Colonic mucosa (tissue), 4 donors: Measurements from ENCODE around the gene MT1A. TPM values are rescaled to one million over a fixed set of nuclear protein-coding genes. Genes with fewer than 3 reads are reported as not detected.

Experiments used
- DNase-seq: peaks from one replicate; pipeline ENCODE4 v3.0.0-alpha.2; 2020
- H3K27ac ChIP-seq: fragments of 200-600 bp; one replicate; pipeline ENCODE4 v1.8.0; 2021
- H3K27me3 ChIP-seq: fragments of 200-600 bp; one replicate; pipeline ENCODE4 v1.8.0; 2021
- H3K36me3 ChIP-seq: fragments of 200-600 bp; one replicate; pipeline ENCODE4 v1.8.0; 2021
- H3K4me1 ChIP-seq: fragments of 200-600 bp; one replicate; pipeline ENCODE4 v1.8.0; 2021; ENCODE audit warnings: mild to moderate bottlenecking
- H3K4me3 ChIP-seq: fragments of 200-600 bp; one replicate; pipeline ENCODE4 v1.8.0; 2021
- H3K9ac ChIP-seq, 2 donors: one replicate each; pipeline ENCODE4 v1.7.0; 2013; ENCODE audit warnings: control low read depth in 2 of 2, low read depth in 2 of 2, low read length in 2 of 2
- H3K9me3 ChIP-seq: fragments of 200-600 bp; one replicate; pipeline ENCODE4 v1.8.0; 2021
- CTCF ChIP-seq: fragments of 200-600 bp; IDR thresholded peaks from one replicate; pipeline ENCODE4 v1.8.0; 2022; ENCODE audit warnings: antibody characterized with exemption, mild to moderate bottlenecking
- intact Hi-C: fragments of 100-400 bp; cut with DNase I; formaldehyde crosslinking; loops from one replicate; pipeline ENCODE4 v1.14.1; 2022
- total RNA-seq, 2 donors: library from RNA; stranded (reverse); fragmentation: NEBNext Ultra II Directional in 1 of 2; extraction: Animal tissue kit (Norgen Biotek cat#: 25700) in 1 of 2; gene quantifications; one replicate each; pipeline ENCODE4 v1.2.1, GENCODE V29; 2021
- donor health status: healthy.
- donor health status: DM: no; HTN: no; CAD: no.
- donor health status: DM: no; HTN: no; CAD: no.

Gene MT1A
- total RNA-seq, 2 donors from 2014 or later = 5.5 to 10.2 TPM

GRCh38 chr16:56645311-56645710 lies 6.8 kb downstream of the MT1A start:
- TF ChIP-seq CTCF = no peak
- Histone ChIP-seq H3K4me3 (no peak overlapping the region), H3K4me1 (no peaks in the 10 kb centered on the region), H3K27ac (no peak overlapping the region), H3K27me3 (no peaks in the 10 kb centered on the region), H3K9me3 (no peaks in the 10 kb centered on the region), H3K9ac (no peak overlapping the region), H3K36me3 (no peaks in the 10 kb centered on the region)
- intact Hi-C loops = no loop called here
- DNase-seq = no peak

- Histone ChIP-seq H3K27ac (no peak overlapping the region), H3K27me3 (no peaks in the 10 kb centered on the region), H3K9ac (no peak overlapping the region), H3K4me1 (no peaks in the 10 kb centered on the region), H3K9me3 (no peaks in the 10 kb centered on the region), H3K36me3 (no peaks in the 10 kb centered on the region), H3K4me3 (no peak overlapping the region)
- intact Hi-C loops = no loop called here
- DNase-seq = no peak
- no peak for TF ChIP-seq CTCF
Observed at GRCh38 chr16:56645838-56646237, 7.4 kb downstream of the MT1A start.

- intact Hi-C loops = no loop called here
- no peak overlapping the region for H3K4me3 ChIP-seq
- no peaks in the 10 kb centered on the region for H3K27me3 ChIP-seq
- peak; percentile 77 for DNase-seq
- TF ChIP-seq CTCF = no peak
- H3K9ac ChIP-seq = peak overlapping the region in 1 of 2 donors; percentile 28
- H3K27ac ChIP-seq = no peak overlapping the region
- H3K36me3 ChIP-seq = no peaks in the 10 kb centered on the region
- H3K4me1 ChIP-seq = no peaks in the 10 kb centered on the region
- no peaks in the 10 kb centered on the region for H3K9me3 ChIP-seq
Observed at GRCh38 chr16:56647641-56648431, 9.4 kb downstream of the MT1A start.

GRCh38 chr16:56649271-56649670 lies 10.8 kb downstream of the MT1A start:
- H3K36me3 ChIP-seq = no peaks in the 10 kb centered on the region
- no peak overlapping the region for H3K27ac ChIP-seq
- no peaks in the 10 kb centered on the region for H3K9me3 ChIP-seq
- no peak for TF ChIP-seq CTCF
- no peaks in the 10 kb centered on the region for H3K27me3 ChIP-seq
- H3K4me1 ChIP-seq = no peaks in the 10 kb centered on the region
- no peak overlapping the region for H3K4me3 ChIP-seq
- H3K9ac ChIP-seq = no peak overlapping the region
- intact Hi-C loops = no loop called here
- DNase-seq = no peak

- Histone ChIP-seq H3K9me3 (no peaks in the 10 kb centered on the region), H3K4me1 (no peaks in the 10 kb centered on the region), H3K9ac (no peak overlapping the region), H3K27ac (no peak overlapping the region), H3K36me3 (no peaks in the 10 kb centered on the region), H3K4me3 (no peak overlapping the region), H3K27me3 (no peaks in the 10 kb centered on the region)
- intact Hi-C loops = no loop called here
- no peak for DNase-seq
- TF ChIP-seq CTCF = no peak
Observed at GRCh38 chr16:56649820-56650219, 11.4 kb downstream of the MT1A start.
